HepG2 (cell line): ENCODE data around the gene NAMPT. TPM values are rescaled to one million over a fixed set of nuclear protein-coding genes. Genes with fewer than 3 reads are reported as not detected.

Experiments
- AFF4 ChIP-seq: sonication (generic); formaldehyde crosslinking; IDR thresholded peaks from 2 replicates; pipeline ENCODE4 v1.4.0; 2020; ENCODE audit warnings: missing genetic modification reagents
- ARID2 ChIP-seq: sonication (generic); formaldehyde crosslinking; IDR thresholded peaks from 2 replicates; pipeline ENCODE4 v1.8.1; 2022; ENCODE audit warnings: mild to moderate bottlenecking, missing genetic modification reagents, borderline replicate concordance
- ARID4A ChIP-seq: sonication (generic); formaldehyde crosslinking; IDR thresholded peaks from 2 replicates; pipeline ENCODE4 v1.5.0; 2020; ENCODE audit warnings: mild to moderate bottlenecking, missing genetic modification reagents, borderline replicate concordance
- CCAR2 ChIP-seq: fragments of 200-400 bp; formaldehyde crosslinking; optimal IDR thresholded peaks from 2 replicates; pipeline ENCODE3; 2018; ENCODE audit warnings: low read depth, mild to moderate bottlenecking, low read length, moderate library complexity
- RBFOX2 ChIP-seq: fragments of 200-400 bp; formaldehyde crosslinking; IDR thresholded peaks from 2 replicates; pipeline ENCODE4 v1.6.1; 2017; ENCODE audit warnings: low read depth, mild to moderate bottlenecking, low read length
- SOX5 ChIP-seq: IDR thresholded peaks from 2 replicates; pipeline ENCODE4 v1.6.1; 2016; ENCODE audit warnings: borderline replicate concordance
- ZBTB40 ChIP-seq, 2 experiments: fragments of 450-650 bp in 1 of 2; sonication (generic) in 1 of 2; formaldehyde crosslinking in 1 of 2; IDR thresholded peaks; 2 replicates each; pipeline versions ENCODE4 v1.6.1 to v1.8.0; 2016 to 2022; ENCODE audit warnings: antibody characterized with exemption in 1 of 2, mild to moderate bottlenecking in 1 of 2, missing genetic modification reagents in 1 of 2
- ZNF253 ChIP-seq: sonication (generic); formaldehyde crosslinking; IDR thresholded peaks from 2 replicates; pipeline ENCODE4 v1.8.0; 2022; ENCODE audit warnings: mild to moderate bottlenecking, missing genetic modification reagents, borderline replicate concordance
- ZNF3 ChIP-seq: IDR thresholded peaks from 2 replicates; pipeline ENCODE4 v1.7.0; 2017; ENCODE audit warnings: inconsistent platforms
- polyA plus RNA-seq, 8 experiments: library from polyadenylated mRNA; depleted of rRNA in 3 of 8; stranded (reverse) in 7 of 8; unstranded in 1 of 8; fragments of >200 nt; fragmentation: Illumina TruSeq in 4 of 8; extraction: Trizol in 4 of 8; gene quantifications; 2 replicates each; pipeline versions ENCODE4 v1.2.1 to v1.2.3, GENCODE V29; 2011 to 2016; ENCODE audit warnings: low read depth in 4 of 8, missing spikeins in 1 of 8, mixed read lengths in 1 of 8; ENCODE audit not compliant: insufficient read depth in 1 of 8
- total RNA-seq, 5 experiments: library from RNA; depleted of rRNA; stranded (reverse); fragments of >200 nt; fragmentation: Illumina TruSeq; extraction: Trizol; gene quantifications; 2 replicates each; pipeline ENCODE4 v1.2.3, GENCODE V29; 2016; ENCODE audit warnings: low read depth in 1 of 5

Gene NAMPT
- total and polyA plus RNA-seq, 2 of the 13 experiments (the other 11 are each of a cell fraction or from before 2014, with no cell fraction given): 15.8 to 67.7 TPM

- TF ChIP-seq ARID2 (peak; percentile 26; the same call in 1 of the 2 replicates), ZBTB40 (IDR thresholded peaks at IDR 0.05) (no peak), ZBTB40 (CRISPR knock-in tag; IDR thresholded peaks at IDR 0.05) (no peak), SOX5 (CRISPR knock-in tag) (peak; percentile 42; the same call in 1 of the 2 replicates), RBFOX2 (peak; percentile 71), AFF4 (CRISPR knock-in tag) (no peak), ZNF3 (CRISPR knock-in tag) (no peak), CCAR2 (no peak), ARID4A (peak; percentile 96), ZNF253 (no peak)
Observed at GRCh38 chr7:106285051-106285854, 470 bp upstream of the NAMPT start (continued).
